Astrocyte of the spinal cord (primary cell): ENCODE data around the gene AXIN1.

Source experiments
- DNase-seq: peaks from one replicate; pipeline ENCODE4 v3.0.0; 2011; ENCODE audit warnings: low read depth, low spot score
- H3K4me3 ChIP-seq: 2 replicates; pipeline ENCODE4 v1.5.1; 2011; ENCODE audit warnings: low read depth, mild to moderate bottlenecking, low read length, moderate library complexity
- CTCF ChIP-seq: IDR thresholded peaks from 2 replicates; pipeline ENCODE4 v1.5.1; 2012; ENCODE audit warnings: low read depth, mild to moderate bottlenecking, low read length, inconsistent platforms
- in situ Hi-C: cut with HindIII; loops from 2 replicates; pipeline ENCODE4 v1.10.0; 2017; ENCODE audit warnings: low sequenced_read_pairs

Gene AXIN1

GRCh38 chr16:359067-359763 lies 6.7 kb upstream of the AXIN1 start:
- H3K4me3 ChIP-seq = no peak overlapping the region
- in situ Hi-C loops = no loop called here
- no peak for DNase-seq
- no peak for TF ChIP-seq CTCF

GRCh38 chr16:356741-357140 lies 4.2 kb upstream of the AXIN1 start:
- in situ Hi-C loops = no loop called here
- H3K4me3 ChIP-seq = no peak overlapping the region
- no peak for DNase-seq
- TF ChIP-seq CTCF = no peak

- H3K4me3 ChIP-seq = no peak overlapping the region
- DNase-seq = no peak
- TF ChIP-seq CTCF = no peak
- in situ Hi-C loops = no loop called here
These were observed 2.5 kb upstream of the AXIN1 start for GRCh38 chr16:354971-355461.

GRCh38 chr16:354291-354881 lies 1.9 kb upstream of the AXIN1 start:
- in situ Hi-C loops = no loop called here
- H3K4me3 ChIP-seq = no peak overlapping the region
- no peak for TF ChIP-seq CTCF
- no peak for DNase-seq

GRCh38 chr16:353404-354290 lies 1.1 kb upstream of the AXIN1 start:
- DNase-seq = no peak
- in situ Hi-C loops = no loop called here
- peak overlapping the region; percentile 32 for H3K4me3 ChIP-seq
- TF ChIP-seq CTCF = no peak

GRCh38 chr16:351804-352520 lies 561 bp downstream of the AXIN1 start:
- TF ChIP-seq CTCF = no peak
- peak overlapping the region; percentile 54 for H3K4me3 ChIP-seq
- no peak for DNase-seq
- in situ Hi-C loops = no loop called here
